WTC11 (cell line): ENCODE measurements around the gene C10orf95. TPM values are rescaled to one million over a fixed set of nuclear protein-coding genes. Genes with fewer than 3 reads are reported as not detected.

Source experiments
- ATAC-seq: fragments of 200-7000 bp; cut with Tn5 transposase; 2 replicates; pipeline ENCODE4 v1.10.0; 2021; ENCODE audit warnings: mild to moderate bottlenecking, moderate library complexity
- CTCF ChIA-PET: fragments of 300-600 bp; sonication (Branson Sonifier 250); formaldehyde crosslinking; loops from one replicate; lab custom pipeline; 2021; ENCODE audit warnings: antibody characterized with exemption; lab: Charles Lee
- POLR2A ChIA-PET: fragments of 350-600 bp; sonication (Branson Sonifier 250); formaldehyde crosslinking; loops from one replicate; lab custom pipeline; 2021; ENCODE audit warnings: antibody characterized with exemption; lab: Charles Lee
- DNase-seq: peaks from one replicate; pipeline ENCODE4 v3.0.0; 2021; ENCODE audit warnings: low spot score
- H3K27ac Mint-ChIP-seq: 2 replicates; pipeline ENCODE4 v1.8.0; 2021; ENCODE audit warnings: mixed read lengths
- H3K27me3 Mint-ChIP-seq: 2 replicates; pipeline ENCODE4 v1.8.0; 2021; ENCODE audit warnings: low read depth, mild to moderate bottlenecking, moderate library complexity, mixed read lengths
- H3K36me3 Mint-ChIP-seq: 2 replicates; pipeline ENCODE4 v1.8.0; 2021; ENCODE audit warnings: mixed read lengths
- H3K4me1 Mint-ChIP-seq: 2 replicates; pipeline ENCODE4 v1.8.0; 2022; ENCODE audit warnings: mixed read lengths
- H3K4me3 Mint-ChIP-seq: 2 replicates; pipeline ENCODE4 v1.8.0; 2021; ENCODE audit warnings: mild to moderate bottlenecking, moderate library complexity, mixed read lengths
- H3K9me3 Mint-ChIP-seq: 2 replicates; pipeline ENCODE4 v1.8.0; 2021; ENCODE audit warnings: mixed read lengths
- ELF4 ChIP-seq: sonication (generic); formaldehyde crosslinking; IDR thresholded peaks from 2 replicates; pipeline ENCODE4 v1.8.1; 2022; ENCODE audit warnings: low read depth, mild to moderate bottlenecking, moderate library complexity, missing genetic modification reagents
- FOXJ3 ChIP-seq: sonication (generic); formaldehyde crosslinking; IDR thresholded peaks from 2 replicates; pipeline ENCODE4 v1.9.0; 2021; ENCODE audit warnings: missing genetic modification reagents, mild to moderate bottlenecking, borderline replicate concordance
- FOXK1 ChIP-seq: sonication (generic); formaldehyde crosslinking; IDR thresholded peaks from 2 replicates; pipeline ENCODE4 v1.8.0; 2022; ENCODE audit warnings: mild to moderate bottlenecking, moderate library complexity, missing genetic modification reagents
- HMGA2 ChIP-seq: fragments of 250-450 bp; sonication (Bioruptor Pico); IDR thresholded peaks from 2 replicates; pipeline ENCODE4 v1.4.0; 2021; ENCODE audit warnings: mild to moderate bottlenecking, moderate library complexity
- IRF2 ChIP-seq: sonication (generic); formaldehyde crosslinking; IDR thresholded peaks from 2 replicates; pipeline ENCODE4 v1.8.0; 2022; ENCODE audit warnings: low read depth, missing genetic modification reagents, borderline replicate concordance
- KAT7 ChIP-seq: sonication (generic); formaldehyde crosslinking; IDR thresholded peaks from 2 replicates; pipeline ENCODE4 v1.8.1; 2023; ENCODE audit warnings: missing genetic modification reagents, mild to moderate bottlenecking, borderline replicate concordance
- NFATC4 ChIP-seq: fragments of 250-450 bp; sonication (Bioruptor Pico); IDR thresholded peaks from 2 replicates; pipeline ENCODE4 v1.9.0; 2021; ENCODE audit warnings: mild to moderate bottlenecking
- NR1H2 ChIP-seq: sonication (generic); formaldehyde crosslinking; IDR thresholded peaks from 2 replicates; pipeline ENCODE4 v1.9.0; 2021; ENCODE audit warnings: mild to moderate bottlenecking, moderate library complexity, missing genetic modification reagents
- PRRX2 ChIP-seq: fragments of 250-450 bp; sonication (Bioruptor Pico); IDR thresholded peaks from 2 replicates; pipeline ENCODE4 v1.8.0; 2021; ENCODE audit warnings: mild to moderate bottlenecking
- RELA ChIP-seq: sonication (generic); formaldehyde crosslinking; IDR thresholded peaks from 2 replicates; pipeline ENCODE4 v1.8.1; 2022; ENCODE audit warnings: missing genetic modification reagents, mild to moderate bottlenecking, borderline replicate concordance
- RORB ChIP-seq: fragments of 250-450 bp; sonication (Bioruptor Pico); IDR thresholded peaks from 2 replicates; pipeline ENCODE4 v1.9.0; 2021; ENCODE audit warnings: mild to moderate bottlenecking
- SMAD4 ChIP-seq: sonication (generic); formaldehyde crosslinking; IDR thresholded peaks from 2 replicates; pipeline ENCODE4 v1.8.0; 2022; ENCODE audit warnings: mild to moderate bottlenecking, missing genetic modification reagents
- SOX15 ChIP-seq: fragments of 250-450 bp; sonication (Bioruptor Pico); IDR thresholded peaks from 2 replicates; pipeline ENCODE4 v1.9.0; 2021; ENCODE audit warnings: mild to moderate bottlenecking
- SP1 ChIP-seq: sonication (generic); formaldehyde crosslinking; conservative IDR thresholded peaks from 2 replicates; pipeline ENCODE4 v1.8.1; 2022; ENCODE audit warnings: missing genetic modification reagents
- TCF7 ChIP-seq: sonication (generic); formaldehyde crosslinking; IDR thresholded peaks from 2 replicates; pipeline ENCODE4 v1.8.0; 2022; ENCODE audit warnings: mild to moderate bottlenecking, low read depth, missing genetic modification reagents, moderate library complexity
- TEAD1 ChIP-seq: sonication (generic); formaldehyde crosslinking; IDR thresholded peaks from 2 replicates; pipeline ENCODE4 v1.8.0; 2022; ENCODE audit warnings: mild to moderate bottlenecking, missing genetic modification reagents
- ZBTB21 ChIP-seq: sonication (generic); formaldehyde crosslinking; IDR thresholded peaks from 2 replicates; pipeline ENCODE4 v1.8.1; 2023; ENCODE audit warnings: mild to moderate bottlenecking, missing genetic modification reagents, borderline replicate concordance
- ZNF396 ChIP-seq: fragments of 250-450 bp; sonication (Bioruptor Pico); IDR thresholded peaks from 2 replicates; pipeline ENCODE4 v1.8.0; 2021; ENCODE audit warnings: mild to moderate bottlenecking, moderate library complexity, borderline replicate concordance
- total RNA-seq: library from RNA; stranded (reverse); gene quantifications from 3 replicates; pipeline ENCODE4 v1.2.3, GENCODE V29; 2021
- TF ChIP-seq, protein P1 (sequence below): sonication (generic); formaldehyde crosslinking; IDR thresholded peaks from 2 replicates; pipeline ENCODE4 v1.8.1; 2023; ENCODE audit warnings: mild to moderate bottlenecking, moderate library complexity, missing genetic modification reagents
- TF ChIP-seq, protein P2 (sequence below): sonication (generic); formaldehyde crosslinking; IDR thresholded peaks from 2 replicates; pipeline ENCODE4 v1.8.0; 2023; ENCODE audit warnings: mild to moderate bottlenecking, missing genetic modification reagents
- TF ChIP-seq, protein P3 (sequence below): fragments of 200-600 bp; IDR thresholded peaks from 2 replicates; pipeline ENCODE4 v1.8.0; 2022; ENCODE audit warnings: antibody characterized with exemption
- TF ChIP-seq, protein P4 (sequence below): sonication (generic); formaldehyde crosslinking; IDR thresholded peaks from 2 replicates; pipeline ENCODE4 v1.8.1; 2022; ENCODE audit warnings: low read depth, missing genetic modification reagents, borderline replicate concordance
- TF ChIP-seq, protein P5 (sequence below): fragments of 250-450 bp; sonication (Bioruptor Pico); IDR thresholded peaks from 2 replicates; pipeline ENCODE4 v1.9.0; 2021; ENCODE audit warnings: moderate library complexity, mild to moderate bottlenecking, inconsistent platforms, borderline replicate concordance
- TF ChIP-seq, protein P6 (sequence below): sonication (generic); formaldehyde crosslinking; IDR thresholded peaks from 2 replicates; pipeline ENCODE4 v1.8.0; 2022; ENCODE audit warnings: mild to moderate bottlenecking, missing genetic modification reagents

The C10orf95 gene
- total RNA-seq, 1 experiment from 2014 or later: 0.96 TPM

DNA sequence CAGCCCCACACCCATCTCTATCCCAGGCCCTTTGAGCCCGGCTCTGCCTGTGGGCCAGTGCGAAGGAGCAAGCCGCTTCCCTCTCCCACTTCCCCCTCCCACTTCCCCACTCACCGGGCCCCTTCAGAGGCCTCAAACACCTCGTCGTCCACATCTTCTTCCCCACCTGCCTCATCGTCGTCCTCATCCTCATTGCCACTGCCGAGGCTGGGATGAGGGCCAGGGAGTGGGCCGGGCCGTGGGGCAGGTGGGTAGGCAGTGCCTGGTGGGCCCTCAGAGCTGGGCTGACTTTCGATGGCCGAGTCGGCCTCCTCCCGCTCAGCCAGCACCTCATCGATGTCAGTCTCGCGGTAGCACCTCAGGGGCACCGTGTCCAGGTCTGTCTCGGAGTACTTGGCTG lies 36.6 kb downstream of the C10orf95 start:
- H3K9me3 Mint-ChIP-seq: no peaks in the 10 kb centered on the region
- TF ChIP-seq TEAD1 (CRISPR knock-in tag) (no peak), SMAD4 (CRISPR knock-in tag) (no peak), SP1 (CRISPR knock-in tag) (no peak), ZNF396 (CRISPR knock-in tag) (no peak), TCF7 (CRISPR knock-in tag) (no peak), ZBTB21 (CRISPR knock-in tag) (no peak), KAT7 (CRISPR knock-in tag) (no peak)
- TF ChIP-seq, protein P1, sequence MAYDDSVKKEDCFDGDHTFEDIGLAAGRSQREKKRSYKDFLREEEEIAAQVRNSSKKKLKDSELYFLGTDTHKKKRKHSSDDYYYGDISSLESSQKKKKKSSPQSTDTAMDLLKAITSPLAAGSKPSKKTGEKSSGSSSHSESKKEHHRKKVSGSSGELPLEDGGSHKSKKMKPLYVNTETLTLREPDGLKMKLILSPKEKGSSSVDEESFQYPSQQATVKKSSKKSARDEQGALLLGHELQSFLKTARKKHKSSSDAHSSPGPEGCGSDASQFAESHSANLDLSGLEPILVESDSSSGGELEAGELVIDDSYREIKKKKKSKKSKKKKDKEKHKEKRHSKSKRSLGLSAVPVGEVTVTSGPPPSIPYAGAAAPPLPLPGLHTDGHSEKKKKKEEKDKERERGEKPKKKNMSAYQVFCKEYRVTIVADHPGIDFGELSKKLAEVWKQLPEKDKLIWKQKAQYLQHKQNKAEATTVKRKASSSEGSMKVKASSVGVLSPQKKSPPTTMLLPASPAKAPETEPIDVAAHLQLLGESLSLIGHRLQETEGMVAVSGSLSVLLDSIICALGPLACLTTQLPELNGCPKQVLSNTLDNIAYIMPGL (CRISPR knock-in tag): no peak
- H3K27me3 Mint-ChIP-seq: peaks cover 37% of the 10 kb centered on the region
- ATAC-seq (no peak), DNase-seq (no peak)
- peaks cover 31% of the 10 kb centered on the region for H3K4me1 Mint-ChIP-seq
- CTCF ChIA-PET: interaction anchor here (1.4 to 1.6 kb wide), 2 partner anchors 11 to 183 kb away, joined by 3 to 8 read pairs; no protein-coding TSS in a partner anchor
- H3K27ac Mint-ChIP-seq: no peak overlapping the region
- no peaks in the 10 kb centered on the region for H3K36me3 Mint-ChIP-seq
- POLR2A ChIA-PET: no interaction called here
- H3K4me3 Mint-ChIP-seq: no peak overlapping the region

DNA sequence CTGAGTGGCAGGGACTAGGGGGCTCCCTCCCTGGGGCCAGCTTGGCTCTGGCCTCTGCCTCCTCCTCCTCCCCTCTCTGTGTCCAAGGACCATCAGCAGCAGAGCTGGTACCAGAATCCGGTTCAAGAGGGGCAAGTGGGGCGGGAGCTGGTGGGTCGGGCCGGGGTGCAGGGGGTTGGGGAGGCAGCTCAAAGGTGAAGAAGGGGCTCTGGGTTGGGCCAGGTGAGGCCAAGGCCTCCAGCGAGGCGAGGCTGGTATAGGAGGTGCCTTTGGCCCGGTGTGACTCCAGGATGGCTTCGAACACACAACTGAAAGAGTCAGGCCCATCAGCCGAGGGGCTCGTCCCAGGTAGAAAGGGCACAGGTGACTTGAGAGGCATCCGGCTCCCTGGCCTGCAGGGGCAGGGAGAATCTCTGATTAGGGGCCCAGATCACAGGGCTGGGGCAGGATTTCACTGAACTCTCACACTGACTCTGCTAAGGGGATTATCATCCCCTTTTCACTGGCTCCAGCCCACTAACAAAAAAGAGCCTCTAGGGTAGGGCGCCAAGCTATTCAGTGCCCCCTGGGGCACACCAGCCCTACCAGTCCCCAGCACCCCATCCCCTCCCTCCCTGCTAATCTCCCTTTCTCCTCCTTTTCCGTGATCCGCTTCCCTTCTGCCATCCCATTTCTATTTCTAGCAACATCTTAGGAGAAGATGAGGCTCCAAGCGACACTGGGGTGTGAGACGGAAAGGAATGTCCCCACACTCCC lies 37.4 kb downstream of the C10orf95 start:
- ChIA-PET CTCF (interaction anchor here (0.9 to 5.5 kb wide), 7 partner anchors 8 to 183 kb away, joined by 3 to 61 read pairs (median 4); partner anchors contain the start of gene SUFU), POLR2A (no interaction called here)
- Mint-ChIP-seq H3K4me1 (peaks cover 35% of the 10 kb centered on the region), H3K27me3 (peaks cover 42% of the 10 kb centered on the region), H3K9me3 (no peaks in the 10 kb centered on the region), H3K36me3 (no peaks in the 10 kb centered on the region), H3K4me3 (no peak overlapping the region), H3K27ac (no peak overlapping the region)
- no peak for ATAC-seq
- TF ChIP-seq FOXJ3 (CRISPR knock-in tag): no peak
- TF ChIP-seq, protein P2, sequence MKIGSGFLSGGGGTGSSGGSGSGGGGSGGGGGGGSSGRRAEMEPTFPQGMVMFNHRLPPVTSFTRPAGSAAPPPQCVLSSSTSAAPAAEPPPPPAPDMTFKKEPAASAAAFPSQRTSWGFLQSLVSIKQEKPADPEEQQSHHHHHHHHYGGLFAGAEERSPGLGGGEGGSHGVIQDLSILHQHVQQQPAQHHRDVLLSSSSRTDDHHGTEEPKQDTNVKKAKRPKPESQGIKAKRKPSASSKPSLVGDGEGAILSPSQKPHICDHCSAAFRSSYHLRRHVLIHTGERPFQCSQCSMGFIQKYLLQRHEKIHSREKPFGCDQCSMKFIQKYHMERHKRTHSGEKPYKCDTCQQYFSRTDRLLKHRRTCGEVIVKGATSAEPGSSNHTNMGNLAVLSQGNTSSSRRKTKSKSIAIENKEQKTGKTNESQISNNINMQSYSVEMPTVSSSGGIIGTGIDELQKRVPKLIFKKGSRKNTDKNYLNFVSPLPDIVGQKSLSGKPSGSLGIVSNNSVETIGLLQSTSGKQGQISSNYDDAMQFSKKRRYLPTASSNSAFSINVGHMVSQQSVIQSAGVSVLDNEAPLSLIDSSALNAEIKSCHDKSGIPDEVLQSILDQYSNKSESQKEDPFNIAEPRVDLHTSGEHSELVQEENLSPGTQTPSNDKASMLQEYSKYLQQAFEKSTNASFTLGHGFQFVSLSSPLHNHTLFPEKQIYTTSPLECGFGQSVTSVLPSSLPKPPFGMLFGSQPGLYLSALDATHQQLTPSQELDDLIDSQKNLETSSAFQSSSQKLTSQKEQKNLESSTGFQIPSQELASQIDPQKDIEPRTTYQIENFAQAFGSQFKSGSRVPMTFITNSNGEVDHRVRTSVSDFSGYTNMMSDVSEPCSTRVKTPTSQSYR (CRISPR knock-in tag): no peak
- no peak for TF ChIP-seq SP1 (CRISPR knock-in tag)
- TF ChIP-seq, protein P3, sequence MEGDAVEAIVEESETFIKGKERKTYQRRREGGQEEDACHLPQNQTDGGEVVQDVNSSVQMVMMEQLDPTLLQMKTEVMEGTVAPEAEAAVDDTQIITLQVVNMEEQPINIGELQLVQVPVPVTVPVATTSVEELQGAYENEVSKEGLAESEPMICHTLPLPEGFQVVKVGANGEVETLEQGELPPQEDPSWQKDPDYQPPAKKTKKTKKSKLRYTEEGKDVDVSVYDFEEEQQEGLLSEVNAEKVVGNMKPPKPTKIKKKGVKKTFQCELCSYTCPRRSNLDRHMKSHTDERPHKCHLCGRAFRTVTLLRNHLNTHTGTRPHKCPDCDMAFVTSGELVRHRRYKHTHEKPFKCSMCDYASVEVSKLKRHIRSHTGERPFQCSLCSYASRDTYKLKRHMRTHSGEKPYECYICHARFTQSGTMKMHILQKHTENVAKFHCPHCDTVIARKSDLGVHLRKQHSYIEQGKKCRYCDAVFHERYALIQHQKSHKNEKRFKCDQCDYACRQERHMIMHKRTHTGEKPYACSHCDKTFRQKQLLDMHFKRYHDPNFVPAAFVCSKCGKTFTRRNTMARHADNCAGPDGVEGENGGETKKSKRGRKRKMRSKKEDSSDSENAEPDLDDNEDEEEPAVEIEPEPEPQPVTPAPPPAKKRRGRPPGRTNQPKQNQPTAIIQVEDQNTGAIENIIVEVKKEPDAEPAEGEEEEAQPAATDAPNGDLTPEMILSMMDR: no peak
- no peak for TF ChIP-seq RELA
- TF ChIP-seq HMGA2: no peak
- no peak for TF ChIP-seq NFATC4 (CRISPR knock-in tag)
- TF ChIP-seq ZBTB21 (CRISPR knock-in tag): no peak
- TF ChIP-seq NR1H2 (CRISPR knock-in tag): no peak
- TF ChIP-seq, protein P4, sequence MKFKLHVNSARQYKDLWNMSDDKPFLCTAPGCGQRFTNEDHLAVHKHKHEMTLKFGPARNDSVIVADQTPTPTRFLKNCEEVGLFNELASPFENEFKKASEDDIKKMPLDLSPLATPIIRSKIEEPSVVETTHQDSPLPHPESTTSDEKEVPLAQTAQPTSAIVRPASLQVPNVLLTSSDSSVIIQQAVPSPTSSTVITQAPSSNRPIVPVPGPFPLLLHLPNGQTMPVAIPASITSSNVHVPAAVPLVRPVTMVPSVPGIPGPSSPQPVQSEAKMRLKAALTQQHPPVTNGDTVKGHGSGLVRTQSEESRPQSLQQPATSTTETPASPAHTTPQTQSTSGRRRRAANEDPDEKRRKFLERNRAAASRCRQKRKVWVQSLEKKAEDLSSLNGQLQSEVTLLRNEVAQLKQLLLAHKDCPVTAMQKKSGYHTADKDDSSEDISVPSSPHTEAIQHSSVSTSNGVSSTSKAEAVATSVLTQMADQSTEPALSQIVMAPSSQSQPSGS (CRISPR knock-in tag): no peak
- TF ChIP-seq, protein P5, sequence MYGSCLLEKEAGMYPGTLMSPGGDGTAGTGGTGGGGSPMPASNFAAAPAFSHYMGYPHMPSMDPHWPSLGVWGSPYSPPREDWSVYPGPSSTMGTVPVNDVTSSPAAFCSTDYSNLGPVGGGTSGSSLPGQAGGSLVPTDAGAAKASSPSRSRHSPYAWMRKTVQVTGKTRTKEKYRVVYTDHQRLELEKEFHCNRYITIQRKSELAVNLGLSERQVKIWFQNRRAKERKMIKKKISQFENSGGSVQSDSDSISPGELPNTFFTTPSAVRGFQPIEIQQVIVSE (CRISPR knock-in tag): no peak
- no peak for TF ChIP-seq SOX15
- TF ChIP-seq, protein P6, sequence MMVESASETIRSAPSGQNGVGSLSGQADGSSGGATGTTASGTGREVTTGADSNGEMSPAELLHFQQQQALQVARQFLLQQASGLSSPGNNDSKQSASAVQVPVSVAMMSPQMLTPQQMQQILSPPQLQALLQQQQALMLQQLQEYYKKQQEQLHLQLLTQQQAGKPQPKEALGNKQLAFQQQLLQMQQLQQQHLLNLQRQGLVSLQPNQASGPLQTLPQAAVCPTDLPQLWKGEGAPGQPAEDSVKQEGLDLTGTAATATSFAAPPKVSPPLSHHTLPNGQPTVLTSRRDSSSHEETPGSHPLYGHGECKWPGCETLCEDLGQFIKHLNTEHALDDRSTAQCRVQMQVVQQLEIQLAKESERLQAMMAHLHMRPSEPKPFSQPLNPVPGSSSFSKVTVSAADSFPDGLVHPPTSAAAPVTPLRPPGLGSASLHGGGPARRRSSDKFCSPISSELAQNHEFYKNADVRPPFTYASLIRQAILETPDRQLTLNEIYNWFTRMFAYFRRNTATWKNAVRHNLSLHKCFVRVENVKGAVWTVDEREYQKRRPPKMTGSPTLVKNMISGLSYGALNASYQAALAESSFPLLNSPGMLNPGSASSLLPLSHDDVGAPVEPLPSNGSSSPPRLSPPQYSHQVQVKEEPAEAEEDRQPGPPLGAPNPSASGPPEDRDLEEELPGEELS (CRISPR knock-in tag): no peak
- TF ChIP-seq TEAD1 (CRISPR knock-in tag): no peak
- TF ChIP-seq FOXK1 (CRISPR knock-in tag): no peak
- TF ChIP-seq PRRX2 (CRISPR knock-in tag): no peak
- TF ChIP-seq TCF7 (CRISPR knock-in tag): no peak
- no peak for TF ChIP-seq ELF4 (CRISPR knock-in tag)
- TF ChIP-seq RORB (CRISPR knock-in tag): no peak
- no peak for TF ChIP-seq IRF2
- no peak for DNase-seq
